Skeletal muscle cell (primary cell): ENCODE measurements around the gene LNX2.

Experiments
- DNase-seq: peaks from one replicate; pipeline ENCODE4 v3.0.0-alpha.2; 2010; ENCODE audit warnings: low read depth
- H3K4me3 ChIP-seq: 2 replicates; pipeline ENCODE4 v1.5.1; 2011; ENCODE audit warnings: low read depth, mild to moderate bottlenecking, control low read depth, low read length, moderate library complexity

Gene LNX2

GRCh38 chr13:27619728-27620376 is 477 bp downstream of the LNX2 start:
- peak overlapping the region; percentile 84 for H3K4me3 ChIP-seq
- no peak for DNase-seq

- H3K4me3 ChIP-seq: peak overlapping the region; percentile 84
- DNase-seq: no peak
Observed at GRCh38 chr13:27619093-27619727, 1.1 kb downstream of the LNX2 start.

GRCh38 chr13:27617881-27618321 is 2.4 kb downstream of the LNX2 start:
- no peak overlapping the region for H3K4me3 ChIP-seq
- no peak for DNase-seq

GRCh38 chr13:27613628-27614027 is 6.7 kb downstream of the LNX2 start:
- H3K4me3 ChIP-seq: no peak overlapping the region
- DNase-seq: no peak

- peak; percentile 53 for DNase-seq
Observed at GRCh38 chr13:27607125-27607524, 13.2 kb downstream of the LNX2 start.

GRCh38 chr13:27605610-27606200 is 14.6 kb downstream of the LNX2 start:
- DNase-seq: no peak
- no peak overlapping the region for H3K4me3 ChIP-seq

More at GRCh38 chr13:27607125-27607524, 13.2 kb downstream of the LNX2 start:
- H3K4me3 ChIP-seq: no peak overlapping the region

- no peak for DNase-seq
- no peak overlapping the region for H3K4me3 ChIP-seq
Observed at GRCh38 chr13:27605099-27605498, 15.2 kb downstream of the LNX2 start.

- no peak for DNase-seq
- H3K4me3 ChIP-seq: no peak overlapping the region
Observed at GRCh38 chr13:27601803-27602202, 18.5 kb downstream of the LNX2 start.

- H3K4me3 ChIP-seq: no peak overlapping the region
- DNase-seq: no peak
Observed at GRCh38 chr13:27601208-27601607, 19.1 kb downstream of the LNX2 start.

- no peak for DNase-seq
- no peak overlapping the region for H3K4me3 ChIP-seq
Observed at GRCh38 chr13:27600711-27601110, 19.6 kb downstream of the LNX2 start.

GRCh38 chr13:27599845-27600553 is 20.3 kb downstream of the LNX2 start:
- peak; percentile 51 for DNase-seq
- no peak overlapping the region for H3K4me3 ChIP-seq

GRCh38 chr13:27599096-27599495 is 21.2 kb downstream of the LNX2 start:
- DNase-seq: no peak

GRCh38 chr13:27595055-27595811 is 25.1 kb downstream of the LNX2 start:
- H3K4me3 ChIP-seq: no peak overlapping the region
- no peak for DNase-seq

More at GRCh38 chr13:27599096-27599495, 21.2 kb downstream of the LNX2 start:
- no peak overlapping the region for H3K4me3 ChIP-seq

GRCh38 chr13:27593267-27593666 is 27.1 kb downstream of the LNX2 start:
- DNase-seq: no peak
- no peak overlapping the region for H3K4me3 ChIP-seq

- H3K4me3 ChIP-seq: no peak overlapping the region
- no peak for DNase-seq
Observed at GRCh38 chr13:27592865-27593264, 27.5 kb downstream of the LNX2 start.

GRCh38 chr13:27588405-27588804 is 31.9 kb downstream of the LNX2 start:
- no peak for DNase-seq
- no peak overlapping the region for H3K4me3 ChIP-seq

- no peak overlapping the region for H3K4me3 ChIP-seq
- DNase-seq: no peak
Observed at GRCh38 chr13:27587095-27587746, 33.1 kb downstream of the LNX2 start.

GRCh38 chr13:27583645-27584044 is 36.7 kb downstream of the LNX2 start:
- H3K4me3 ChIP-seq: no peak overlapping the region
- DNase-seq: no peak
